Endodermal cell (in vitro differentiated cells): Measurements from ENCODE around the gene ORAI3. TPM values are rescaled to one million over a fixed set of nuclear protein-coding genes. Genes with fewer than 3 reads are reported as not detected.

ENCODE experiments used
- DNase-seq: peaks from one replicate; pipeline ENCODE4 v3.0.0-alpha.2; 2017
- H3K27ac ChIP-seq: 2 replicates; pipeline ENCODE4 v1.5.1; 2013; ENCODE audit warnings: mild to moderate bottlenecking, low read depth, low read length, moderate library complexity
- H3K27me3 ChIP-seq: 2 replicates; pipeline ENCODE4 v1.6.1; 2013; ENCODE audit warnings: mild to moderate bottlenecking, low read length, moderate library complexity; ENCODE audit not compliant: insufficient read depth, control insufficient read depth, poor library complexity, severe bottlenecking
- H3K36me3 ChIP-seq: 2 replicates; pipeline ENCODE4 v1.7.0; 2013; ENCODE audit warnings: mild to moderate bottlenecking, low read length, moderate library complexity; ENCODE audit not compliant: control insufficient read depth, insufficient read depth
- H3K4me1 ChIP-seq: one replicate; pipeline ENCODE4 v1.7.0; 2013; ENCODE audit warnings: low read length; ENCODE audit not compliant: control insufficient read depth, insufficient read depth
- H3K4me3 ChIP-seq: 2 replicates; pipeline ENCODE4 v1.5.1; 2013; ENCODE audit warnings: mild to moderate bottlenecking, low read length, moderate library complexity
- H3K9ac ChIP-seq: 2 replicates; pipeline ENCODE4 v1.6.1; 2013; ENCODE audit warnings: mild to moderate bottlenecking, low read length, moderate library complexity; ENCODE audit not compliant: poor library complexity, severe bottlenecking; ENCODE audit errors: extremely low read depth
- H3K9me3 ChIP-seq: 2 replicates; pipeline ENCODE4 v1.6.1; 2013; ENCODE audit warnings: mild to moderate bottlenecking, low read length, moderate library complexity; ENCODE audit not compliant: control insufficient read depth
- H3K27ac Mint-ChIP-seq: 2 replicates; pipeline ENCODE4 v1.8.0; 2020; ENCODE audit warnings: mixed read lengths
- H3K27me3 Mint-ChIP-seq: 2 replicates; pipeline ENCODE4 v1.8.0; 2021; ENCODE audit warnings: mild to moderate bottlenecking, mixed read lengths; ENCODE audit not compliant: insufficient read depth
- H3K36me3 Mint-ChIP-seq: 2 replicates; pipeline ENCODE4 v1.8.0; 2020; ENCODE audit warnings: low read depth, mixed read lengths
- H3K4me1 Mint-ChIP-seq: 2 replicates; pipeline ENCODE4 v1.8.0; 2020; ENCODE audit warnings: mixed read lengths
- H3K4me3 Mint-ChIP-seq: 2 replicates; pipeline ENCODE4 v1.8.0; 2020; ENCODE audit warnings: mild to moderate bottlenecking, moderate library complexity, mixed read lengths
- H3K9me3 Mint-ChIP-seq: 2 replicates; pipeline ENCODE4 v1.8.0; 2020; ENCODE audit warnings: mild to moderate bottlenecking, mixed read lengths
- CTCF ChIP-seq: fragments of 200-600 bp; sonication (generic); conservative IDR thresholded peaks from 2 replicates; pipeline ENCODE4 v1.5.0; 2021; ENCODE audit warnings: antibody characterized with exemption, mild to moderate bottlenecking
- WGBS, 2 experiments: methylation state at CpG; one replicate each; pipeline versions ENCODE4 v1.1.5 to v1.1.7; 2013; ENCODE audit warnings: missing lambda C conversion rate in 2 of 2, mixed read lengths in 1 of 2; ENCODE audit not compliant: insufficient coverage in 1 of 2, insufficient read length in 1 of 2; 5-methylcytosine and 5-hydroxymethylcytosine counted together
- total RNA-seq, 2 donors: library from RNA; stranded (reverse); fragmentation: NEBNext Ultra II Directional in 1 of 2; extraction: Animal tissue kit (Norgen Biotek cat#: 25700) in 1 of 2; gene quantifications; 2 replicates in 1 of 2; 3 replicates in 1 of 2; pipeline ENCODE4 v1.2.1, GENCODE V29; 2021

ORAI3 gene
- total RNA-seq, 2 donors from 2014 or later: 16.9 to 17.7 TPM

GRCh38 chr16:31002862-31003341 is 54.0 kb downstream of the ORAI3 start:
- Mint-ChIP-seq H3K9me3 (no peaks in the 10 kb centered on the region), H3K4me3 (no peak overlapping the region), H3K27me3 (peaks cover 18% of the 10 kb centered on the region), H3K27ac (no peak overlapping the region), H3K36me3 (no peaks in the 10 kb centered on the region), H3K4me1 (peaks cover 3% of the 10 kb centered on the region)
- Histone ChIP-seq H3K27ac (peak overlapping the region; percentile 93), H3K4me1 (no peaks in the 10 kb centered on the region), H3K9me3 (no peaks in the 10 kb centered on the region), H3K4me3 (no peak overlapping the region), H3K27me3 (peaks cover 19% of the 10 kb centered on the region), H3K9ac (no peak overlapping the region), H3K36me3 (no peaks in the 10 kb centered on the region)
- DNase-seq: peak; percentile 28
- TF ChIP-seq CTCF: no peak
- 83 to 89% methylated on average over 8 to 9 of the region's 9 CpGs for WGBS, 2 experiments

- Histone ChIP-seq H3K27ac (peak overlapping the region; percentile 93), H3K27me3 (peaks cover 11% of the 10 kb centered on the region), H3K4me1 (no peaks in the 10 kb centered on the region), H3K9me3 (no peaks in the 10 kb centered on the region), H3K4me3 (no peak overlapping the region), H3K9ac (no peak overlapping the region), H3K36me3 (no peaks in the 10 kb centered on the region)
- DNase-seq: no peak
- Mint-ChIP-seq H3K4me3 (no peak overlapping the region), H3K9me3 (no peaks in the 10 kb centered on the region), H3K27me3 (peaks cover 10% of the 10 kb centered on the region), H3K27ac (no peak overlapping the region), H3K4me1 (peaks cover 3% of the 10 kb centered on the region), H3K36me3 (no peaks in the 10 kb centered on the region)
- TF ChIP-seq CTCF: no peak
- 90 to 93% methylated on average over 6 of the region's 6 CpGs for WGBS, 2 experiments
Measured at GRCh38 chr16:31003744-31004143, 54.9 kb downstream of the ORAI3 start.

Other genes starting within 250 kb of the ORAI3 start
- 10 to 100 TPM; 57.7 to 66.9 TPM for gene SRCAP, start 249.9 kb upstream of the ORAI3 start, total RNA-seq
- gene PHKG2, start 200.6 kb upstream of the ORAI3 start, total RNA-seq: 10 to 100 TPM; 49.8 to 54.8 TPM
- gene CFAP119, start 187.0 kb upstream of the ORAI3 start, total RNA-seq: 10 to 100 TPM in 1 of 2 donors, 1 to 10 TPM in 1; 6.9 to 12.6 TPM
- 10 to 100 TPM; 88.4 to 95.8 TPM for gene RNF40, start 186.7 kb upstream of the ORAI3 start, total RNA-seq
- gene ZNF629, start 161.9 kb upstream of the ORAI3 start, total RNA-seq: 10 to 100 TPM; 31.8 to 33.3 TPM
- 10 to 100 TPM; 64.7 to 67.6 TPM for gene BCL7C, start 55.0 kb upstream of the ORAI3 start, total RNA-seq
- 1 to 10 TPM; 3.1 to 3.3 TPM for gene CTF1, start 52.5 kb upstream of the ORAI3 start, total RNA-seq
- gene FBXL19, start 25.5 kb upstream of the ORAI3 start, total RNA-seq: 10 to 100 TPM; 74.0 to 84.3 TPM
- gene SETD1A, start 8.7 kb downstream of the ORAI3 start, total RNA-seq: 10 to 100 TPM; 23.8 to 25.0 TPM
- 1 to 10 TPM; 4.1 to 4.8 TPM for gene HSD3B7, start 36.1 kb downstream of the ORAI3 start, total RNA-seq
- gene STX1B, start 61.6 kb downstream of the ORAI3 start, total RNA-seq: 1 to 10 TPM; 3.2 to 7.0 TPM
- gene STX4, start 84.5 kb downstream of the ORAI3 start, total RNA-seq: 10 to 100 TPM; 34.4 to 37.6 TPM
- gene ZNF668, start 125.2 kb downstream of the ORAI3 start, total RNA-seq: 10 to 100 TPM; 11.2 to 12.6 TPM
- 10 to 100 TPM; 24.9 to 29.2 TPM for gene ZNF646, start 125.4 kb downstream of the ORAI3 start, total RNA-seq
- 1 to 10 TPM; 1.7 to 2.8 TPM for gene PRSS53, start 139.9 kb downstream of the ORAI3 start, total RNA-seq
- gene VKORC1, start 145.7 kb downstream of the ORAI3 start, total RNA-seq: 10 to 100 TPM; 53.7 to 63.0 TPM
- 10 to 100 TPM; 47.0 to 57.7 TPM for gene BCKDK, start 159.3 kb downstream of the ORAI3 start, total RNA-seq
- 10 to 100 TPM; 51.0 to 55.8 TPM for gene KAT8, start 168.6 kb downstream of the ORAI3 start, total RNA-seq
- gene PRSS8, start 186.7 kb downstream of the ORAI3 start, total RNA-seq: 10 to 100 TPM; 79.7 to 80.1 TPM
- gene PRSS36, start 201.0 kb downstream of the ORAI3 start, total RNA-seq: under 1 TPM; 0.22 to 0.71 TPM
- 100 to 1,000 TPM; 698 to 827 TPM for gene FUS, start 231.1 kb downstream of the ORAI3 start, total RNA-seq